PC-3 (cell line): ENCODE results near the gene ZNF879. TPM values are rescaled to one million over a fixed set of nuclear protein-coding genes. Genes with fewer than 3 reads are reported as not detected.

Experiments
- ATAC-seq: fragments of 200-7000 bp; cut with Tn5 transposase; 2 replicates; pipeline ENCODE4 v1.9.1; 2020; ENCODE audit warnings: mild to moderate bottlenecking, moderate library complexity
- BruUV-seq: library from RNA; stranded (reverse); fragments of 400-500 nt; replicated peaks from 2 replicates; lab custom pipeline; 2021; lab: Mats Ljungman, UMichigan
- CTCF ChIA-PET: fragments of 300-600 bp; sonication (Branson Sonifier 250); formaldehyde crosslinking; loops from one replicate; lab custom pipeline; 2022; ENCODE audit warnings: antibody characterized with exemption; lab: Charles Lee
- POLR2A ChIA-PET: fragments of 300-600 bp; sonication (Branson Sonifier 250); formaldehyde crosslinking; loops from one replicate; lab custom pipeline; 2022; ENCODE audit warnings: antibody characterized with exemption; ENCODE audit not compliant: unreplicated experiment; lab: Charles Lee
- DNase-seq: peaks from one replicate; pipeline ENCODE4 v3.0.0-alpha.2; 2015
- H2AFZ ChIP-seq: fragments of 300-600 bp; sonication (generic); 2 replicates; pipeline ENCODE4 v1.6.0; 2016; ENCODE audit warnings: antibody characterized with exemption, low read length
- H3F3A ChIP-seq: fragments of 300-600 bp; sonication (generic); one replicate; pipeline ENCODE4 v1.6.0; 2017; ENCODE audit warnings: antibody characterized with exemption, low read length, control low read depth, mild to moderate bottlenecking; ENCODE audit not compliant: unreplicated experiment
- H3K27ac ChIP-seq: fragments of 300-600 bp; sonication (generic); 2 replicates; pipeline ENCODE4 v1.5.1; 2016; ENCODE audit warnings: mild to moderate bottlenecking, low read length
- H3K27me3 ChIP-seq: fragments of 300-600 bp; sonication (generic); 2 replicates; pipeline ENCODE4 v1.6.1; 2016; ENCODE audit warnings: low read length, mixed read lengths
- H3K36me3 ChIP-seq: fragments of 300-600 bp; sonication (generic); 2 replicates; pipeline ENCODE4 v1.6.1; 2016; ENCODE audit warnings: low read depth, mixed run types, low read length, mixed read lengths
- H3K4me1 ChIP-seq: fragments of 300-600 bp; sonication (generic); 2 replicates; pipeline ENCODE4 v1.5.1; 2016; ENCODE audit warnings: low read length; ENCODE audit not compliant: insufficient read depth
- H3K4me2 ChIP-seq: fragments of 300-600 bp; sonication (generic); 2 replicates; pipeline ENCODE4 v1.6.0; 2016; ENCODE audit warnings: low read length
- H3K4me3 ChIP-seq: fragments of 300-600 bp; sonication (generic); 2 replicates; pipeline ENCODE4 v1.5.1; 2016; ENCODE audit warnings: mild to moderate bottlenecking, low read length, mixed read lengths
- H3K79me2 ChIP-seq: fragments of 300-600 bp; sonication (generic); 2 replicates; pipeline ENCODE4 v1.6.1; 2017; ENCODE audit warnings: low read length, mixed read lengths
- H3K9ac ChIP-seq: fragments of 300-600 bp; sonication (generic); 2 replicates; pipeline ENCODE4 v1.6.0; 2016; ENCODE audit warnings: mild to moderate bottlenecking, low read length
- H3K9me2 ChIP-seq: fragments of 300-600 bp; sonication (generic); replicated peaks from 2 replicates; pipeline ENCODE4 v1.6.1; 2016; ENCODE audit warnings: mixed run types, low read length, mixed read lengths
- H3K9me3 ChIP-seq: fragments of 300-600 bp; sonication (generic); 2 replicates; pipeline ENCODE4 v1.6.1; 2016; ENCODE audit warnings: low read length, mixed read lengths
- H4K20me1 ChIP-seq: fragments of 300-600 bp; sonication (generic); 2 replicates; pipeline ENCODE4 v1.6.1; 2016; ENCODE audit warnings: low read length, mixed read lengths
- EZH2 ChIP-seq: fragments of 300-600 bp; sonication (generic); IDR thresholded peaks from one replicate; pipeline ENCODE4 v1.6.1; 2017; ENCODE audit warnings: antibody characterized with exemption, mild to moderate bottlenecking, low read length; ENCODE audit not compliant: unreplicated experiment
- EZH2phosphoT487 ChIP-seq: fragments of 300-600 bp; sonication (generic); IDR thresholded peaks from 2 replicates; pipeline ENCODE4 v1.6.1; 2018; ENCODE audit warnings: mild to moderate bottlenecking, antibody characterized with exemption, low read length, borderline replicate concordance
- intact Hi-C: fragments of 100-400 bp; cut with micrococcal nuclease; formaldehyde crosslinking; loops from 2 replicates; pipeline ENCODE4 v1.9.0; 2023
- total RNA-seq: library from RNA; depleted of rRNA; stranded (reverse); fragments of >200 nt; gene quantifications from 2 replicates; pipeline ENCODE4 v1.2.3, GENCODE V29; 2014
- TF ChIP-seq, protein P1 (sequence below): fragments of 300-600 bp; sonication (generic); conservative IDR thresholded peaks from 2 replicates; pipeline ENCODE4 v1.5.1; 2017; ENCODE audit warnings: antibody characterized with exemption, low read depth, mild to moderate bottlenecking, low read length

Gene ZNF879
- total RNA-seq, 1 experiment from 2014 or later = not detected

DNA sequence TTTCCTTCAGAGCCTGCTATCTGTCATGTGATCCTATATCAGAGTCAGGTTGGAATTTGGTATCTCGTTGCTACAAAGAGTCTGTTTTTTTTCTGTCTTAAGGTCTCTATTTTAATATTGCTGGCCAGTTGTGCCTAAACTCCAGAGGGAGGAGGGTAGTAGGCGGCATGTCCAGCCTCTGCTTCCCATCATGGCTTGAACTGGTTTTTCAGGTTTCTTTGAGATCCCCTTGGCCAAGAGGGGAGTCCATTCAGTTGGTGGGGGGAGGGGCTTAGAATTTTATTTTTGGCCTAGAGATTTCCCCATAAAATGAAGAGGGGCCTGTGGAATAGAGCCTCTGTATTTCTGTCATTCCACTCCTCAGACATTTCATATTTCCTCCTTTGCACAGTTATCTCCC lies 21.2 kb downstream of the ZNF879 start:
- ATAC-seq (no peak), DNase-seq (no peak)
- Histone ChIP-seq H3K9me3 (0 out of 2 replicates have a peak, but pooled peaks cover 3% of the 10 kb centered on the region), H3K9me2 (no peaks in the 10 kb centered on the region), H3K27me3 (no peaks in the 10 kb centered on the region), H3K36me3 (no peaks in the 10 kb centered on the region), H3K4me2 (no peak overlapping the region), H3F3A (no peaks in the 10 kb centered on the region), H3K4me1 (no peaks in the 10 kb centered on the region), H2AFZ (no peak overlapping the region), H3K9ac (no peak overlapping the region), H3K27ac (no peak overlapping the region), H4K20me1 (no peaks in the 10 kb centered on the region), H3K4me3 (no peak overlapping the region), H3K79me2 (no peaks in the 10 kb centered on the region)
- no TSS peak for BruUV-seq
- ChIA-PET CTCF (no interaction called here), POLR2A (no interaction called here)
- intact Hi-C loops = no loop called here
- TF ChIP-seq EZH2 = no peak
- no peak for TF ChIP-seq EZH2phosphoT487
- TF ChIP-seq, protein P1, sequence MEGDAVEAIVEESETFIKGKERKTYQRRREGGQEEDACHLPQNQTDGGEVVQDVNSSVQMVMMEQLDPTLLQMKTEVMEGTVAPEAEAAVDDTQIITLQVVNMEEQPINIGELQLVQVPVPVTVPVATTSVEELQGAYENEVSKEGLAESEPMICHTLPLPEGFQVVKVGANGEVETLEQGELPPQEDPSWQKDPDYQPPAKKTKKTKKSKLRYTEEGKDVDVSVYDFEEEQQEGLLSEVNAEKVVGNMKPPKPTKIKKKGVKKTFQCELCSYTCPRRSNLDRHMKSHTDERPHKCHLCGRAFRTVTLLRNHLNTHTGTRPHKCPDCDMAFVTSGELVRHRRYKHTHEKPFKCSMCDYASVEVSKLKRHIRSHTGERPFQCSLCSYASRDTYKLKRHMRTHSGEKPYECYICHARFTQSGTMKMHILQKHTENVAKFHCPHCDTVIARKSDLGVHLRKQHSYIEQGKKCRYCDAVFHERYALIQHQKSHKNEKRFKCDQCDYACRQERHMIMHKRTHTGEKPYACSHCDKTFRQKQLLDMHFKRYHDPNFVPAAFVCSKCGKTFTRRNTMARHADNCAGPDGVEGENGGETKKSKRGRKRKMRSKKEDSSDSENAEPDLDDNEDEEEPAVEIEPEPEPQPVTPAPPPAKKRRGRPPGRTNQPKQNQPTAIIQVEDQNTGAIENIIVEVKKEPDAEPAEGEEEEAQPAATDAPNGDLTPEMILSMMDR = no peak

DNA sequence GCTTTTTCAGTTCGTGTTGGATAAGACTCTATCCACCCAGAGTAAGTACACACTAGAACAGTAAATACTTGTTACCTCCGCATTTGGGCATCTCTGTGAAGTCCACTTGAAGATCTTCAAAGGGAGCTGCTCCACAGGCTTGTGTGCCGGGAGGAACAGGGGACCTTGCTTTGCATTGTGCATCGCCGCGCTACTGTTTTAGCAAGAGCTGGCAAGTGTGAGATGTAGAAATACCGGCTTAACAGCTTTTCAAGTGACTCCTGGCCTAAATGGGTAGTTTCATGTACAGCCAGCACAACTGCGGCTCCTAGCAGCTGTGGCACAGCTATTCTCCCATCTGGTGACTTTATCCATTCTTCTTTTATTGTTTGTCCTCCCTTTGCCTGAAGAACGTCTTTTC lies 28.2 kb downstream of the ZNF879 start:
- Histone ChIP-seq H4K20me1 (no peaks in the 10 kb centered on the region), H3K9ac (no peak overlapping the region), H3K4me2 (no peak overlapping the region), H3F3A (no peaks in the 10 kb centered on the region), H3K9me3 (no peaks in the 10 kb centered on the region), H3K4me1 (no peaks in the 10 kb centered on the region), H3K27ac (no peak overlapping the region), H3K27me3 (no peaks in the 10 kb centered on the region), H3K9me2 (no peaks in the 10 kb centered on the region), H3K36me3 (no peaks in the 10 kb centered on the region), H3K79me2 (no peaks in the 10 kb centered on the region), H2AFZ (no peak overlapping the region), H3K4me3 (no peak overlapping the region)
- CTCF ChIA-PET = no interaction called here
- ATAC-seq (no peak), DNase-seq (peak; percentile 3)
- intact Hi-C loops = no loop called here
- TF ChIP-seq EZH2 = no peak
- no peak for TF ChIP-seq EZH2phosphoT487
- TF ChIP-seq, protein P1 = no peak
- POLR2A ChIA-PET = no interaction called here
- BruUV-seq = no TSS peak

DNA sequence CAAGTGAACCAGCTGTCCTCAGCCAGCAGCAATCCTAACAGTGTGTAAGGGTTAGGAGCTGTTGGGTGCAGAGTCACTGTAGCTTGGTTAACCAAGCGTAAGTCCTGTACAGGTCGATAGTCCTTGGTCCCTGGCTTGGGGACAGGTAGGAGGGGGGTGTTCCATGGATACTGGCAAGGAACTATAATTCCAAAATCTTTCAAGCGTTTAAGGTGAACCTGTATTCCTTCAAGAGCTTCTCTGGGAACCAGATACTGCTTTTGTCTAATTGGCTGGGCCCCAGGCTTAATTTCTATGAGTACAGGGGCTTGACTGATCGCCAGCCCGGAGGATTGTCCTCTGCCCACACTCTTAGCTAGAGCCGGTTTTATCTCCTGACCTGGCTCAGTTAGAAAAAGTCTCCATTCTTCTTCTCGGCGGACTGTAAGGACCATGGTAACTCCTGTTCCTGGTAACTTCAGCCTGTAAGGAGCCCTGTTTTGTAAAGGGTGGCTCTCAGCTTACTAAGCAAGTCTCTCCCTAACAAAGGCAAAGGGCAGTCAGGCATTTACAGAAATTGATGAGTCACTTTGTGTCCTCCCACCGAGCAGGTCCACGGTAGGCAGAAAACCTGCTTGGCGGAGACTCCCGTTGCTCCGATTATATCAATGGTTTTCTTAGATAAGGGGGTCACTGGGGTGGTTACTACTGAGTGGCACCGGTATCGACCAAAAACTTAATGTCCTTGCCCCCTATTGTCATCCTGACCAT lies 30.6 kb downstream of the ZNF879 start:
- H2AFZ ChIP-seq = no peak overlapping the region
- no peaks in the 10 kb centered on the region for H3K27me3 ChIP-seq
- POLR2A ChIA-PET = no interaction called here
- H3K79me2 ChIP-seq = no peaks in the 10 kb centered on the region
- H3F3A ChIP-seq = no peaks in the 10 kb centered on the region
- DNase-seq (no peak), ATAC-seq (no peak)
- no peaks in the 10 kb centered on the region for H3K9me2 ChIP-seq
- H3K9me3 ChIP-seq = no peaks in the 10 kb centered on the region
- no peaks in the 10 kb centered on the region for H3K36me3 ChIP-seq
- H3K4me1 ChIP-seq = no peaks in the 10 kb centered on the region
- no peaks in the 10 kb centered on the region for H4K20me1 ChIP-seq
- no peak overlapping the region for H3K27ac ChIP-seq
- TF ChIP-seq EZH2phosphoT487 = no peak
- TF ChIP-seq, protein P1 = no peak
- TF ChIP-seq EZH2 = no peak
- H3K9ac ChIP-seq = no peak overlapping the region
- no peak overlapping the region for H3K4me2 ChIP-seq
- no TSS peak for BruUV-seq
- intact Hi-C loops = no loop called here
- no peak overlapping the region for H3K4me3 ChIP-seq
- CTCF ChIA-PET = no interaction called here
